GOT3 (cell line): ENCODE results near the gene DRC7.
"Not testable (repeated sequence)": the region's sequence is repeated elsewhere in the genome, so short reads cannot be mapped to it uniquely, and the experiment has no call there.

Source experiments
- DNase-seq: peaks from one replicate; lab custom pipeline; 2025; ENCODE audit warnings: mixed read lengths; lab: John Stamatoyannopoulos, UW

Gene DRC7

GRCh38 chr16:57762365-57763040, 67.9 kb downstream of the DRC7 start:
- no peak for DNase-seq

DNA sequence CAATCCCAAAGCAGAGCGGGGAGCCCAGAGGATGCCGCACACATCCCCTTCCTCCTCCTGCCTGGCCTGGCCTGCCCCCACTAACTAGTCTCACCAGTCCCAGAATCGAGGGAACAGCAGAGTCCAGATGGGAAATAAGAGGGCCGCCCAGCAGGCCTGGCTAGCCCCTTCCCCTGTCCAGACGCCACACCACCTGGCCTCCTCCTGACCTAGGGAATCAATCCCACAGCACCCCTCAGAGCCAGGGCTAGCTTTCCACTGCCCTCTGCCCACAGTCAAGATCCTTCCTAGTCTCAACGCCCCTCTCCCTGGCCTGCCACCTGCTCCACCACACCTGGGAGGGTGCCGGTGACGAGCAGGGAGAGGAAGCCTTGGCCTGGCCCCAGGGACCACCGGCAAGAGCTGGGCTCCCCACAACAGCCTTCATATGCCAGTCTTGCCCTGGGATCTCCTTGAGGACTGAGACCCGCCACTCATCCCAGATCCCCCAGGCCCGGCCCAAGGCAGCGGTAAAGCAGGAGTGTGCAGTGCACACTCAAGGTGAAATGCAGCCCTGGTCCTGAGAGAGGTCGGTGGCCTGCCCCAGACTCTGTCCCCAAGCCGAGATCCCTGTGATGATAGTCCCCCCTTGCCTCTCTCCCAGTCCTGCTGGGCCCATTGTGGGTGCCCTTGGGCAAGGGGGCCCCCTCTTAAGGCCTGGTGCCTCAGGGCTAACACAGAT, 68.8 kb downstream of the DRC7 start:
- DNase-seq: no peak

GRCh38 chr16:57764006-57764340, 69.4 kb downstream of the DRC7 start:
- DNase-seq: no peak

GRCh38 chr16:57764341-57765159, 69.9 kb downstream of the DRC7 start:
- no peak for DNase-seq

- DNase-seq: no peak
These were observed 70.6 kb downstream of the DRC7 start for GRCh38 chr16:57765160-57765728.

DNA sequence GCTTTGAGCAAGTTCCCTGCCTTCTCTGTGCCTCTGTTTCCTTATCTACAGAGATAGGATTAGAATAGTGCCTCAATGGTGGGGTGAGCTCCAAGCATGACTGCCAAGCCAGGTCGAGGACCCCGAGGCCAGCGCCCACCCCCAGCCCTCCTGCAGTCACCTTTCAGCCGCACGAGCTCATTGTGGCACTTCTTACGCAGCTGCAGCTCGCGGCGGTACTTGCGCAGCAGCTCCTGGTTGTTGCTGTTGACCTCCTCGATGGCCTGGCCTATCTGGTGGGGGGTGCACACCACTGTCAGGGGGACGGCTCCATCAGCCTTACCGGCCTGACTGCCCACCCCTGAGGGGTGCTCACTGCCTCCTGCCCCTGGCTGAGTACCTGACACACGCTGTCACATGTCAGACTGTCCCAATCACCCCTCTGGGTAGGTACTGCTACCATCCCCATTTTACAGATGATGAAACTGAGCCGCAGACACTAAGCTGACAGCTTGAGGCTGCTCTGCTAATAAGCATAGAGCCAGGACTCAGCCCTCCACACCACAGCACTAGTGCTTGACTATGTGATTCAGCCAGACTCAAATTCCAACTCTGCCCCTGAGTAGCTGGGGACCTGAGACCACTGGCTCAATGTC, 72.2 kb downstream of the DRC7 start:
- DNase-seq: no peak

DNA sequence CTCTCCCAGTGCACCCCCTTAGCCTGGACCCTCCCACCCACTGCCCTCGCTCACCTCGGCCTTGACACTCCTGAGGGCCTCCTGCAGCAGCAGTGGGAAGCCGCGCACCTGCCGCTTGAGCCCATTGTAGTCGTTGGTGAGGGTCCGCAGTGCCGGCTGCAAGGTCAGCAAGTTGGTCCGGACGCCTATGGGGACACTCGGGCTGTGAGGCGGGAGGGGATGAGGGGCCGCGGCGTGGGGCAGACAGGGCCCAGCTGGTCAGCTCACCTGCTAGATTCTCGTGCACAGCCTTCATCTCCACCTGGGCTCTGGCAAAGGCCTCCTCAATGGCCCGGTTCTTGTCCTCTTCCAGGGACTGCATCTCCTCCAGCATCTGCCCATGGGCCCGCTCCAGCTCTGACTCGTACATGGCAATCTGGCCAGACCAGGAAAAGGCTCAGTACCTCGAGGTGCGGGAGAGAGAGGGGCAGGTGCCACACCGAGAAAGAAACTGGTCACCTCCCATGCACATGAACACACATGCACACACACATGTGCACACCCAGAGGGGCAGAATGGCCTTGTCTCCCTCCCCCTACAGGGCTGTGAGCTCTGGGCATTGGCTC, 75.0 kb downstream of the DRC7 start:
- no peak for DNase-seq

DNA sequence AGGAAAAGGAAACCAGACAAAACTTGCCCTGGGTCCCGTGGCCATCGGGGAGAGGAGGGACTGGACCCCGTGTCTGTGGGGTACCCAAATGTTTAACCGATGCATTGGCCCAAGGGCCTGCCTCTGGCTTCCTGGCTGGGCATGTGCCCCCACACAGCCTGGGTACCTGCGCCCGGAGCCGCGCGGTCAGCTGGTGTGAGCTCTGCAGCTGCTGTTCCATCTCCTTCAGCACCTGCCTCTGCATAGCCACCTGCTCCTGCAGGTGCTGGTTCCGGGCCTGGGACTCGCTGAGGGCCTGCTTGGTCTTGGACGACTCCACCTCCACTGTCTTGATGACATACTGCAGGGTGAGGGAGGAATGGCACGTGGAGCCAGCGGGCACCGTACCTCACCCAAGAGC, 75.8 kb downstream of the DRC7 start:
- DNase-seq: no peak

DNA sequence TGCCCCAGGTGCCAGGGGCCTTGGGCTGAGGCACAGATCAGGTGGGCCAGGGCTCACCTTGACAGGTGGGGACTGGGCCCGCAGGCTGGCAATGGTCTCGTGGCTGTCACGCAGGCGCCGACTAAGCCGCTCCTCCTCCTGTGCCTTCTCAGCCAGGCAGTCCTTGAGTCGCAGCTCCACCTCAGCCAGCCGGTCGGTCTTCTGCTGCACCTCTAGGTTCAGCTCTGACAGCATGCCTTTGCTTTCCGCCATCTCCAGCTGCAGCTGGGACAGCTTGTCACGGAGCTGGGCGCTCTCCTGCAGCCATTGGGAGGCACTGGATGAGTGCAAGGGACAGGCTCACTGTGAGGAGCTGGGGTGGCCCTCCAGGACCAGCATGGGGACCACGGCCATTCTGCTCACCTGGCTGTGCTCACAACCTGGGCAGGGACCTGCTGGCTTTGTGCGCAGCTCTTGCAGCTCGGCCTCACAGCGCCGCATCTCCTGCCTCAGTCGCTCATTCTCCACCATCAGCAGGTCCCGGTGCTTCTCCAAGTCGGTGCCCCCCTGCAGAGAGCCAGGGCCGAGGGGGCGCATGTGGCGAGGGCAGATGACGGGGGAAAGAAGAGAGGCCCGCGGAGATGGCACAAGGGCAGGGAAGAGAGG, 76.7 kb downstream of the DRC7 start:
- DNase-seq: no peak

- no peak for DNase-seq
These were observed 78.4 kb downstream of the DRC7 start for GRCh38 chr16:57773019-57773418.

DNA sequence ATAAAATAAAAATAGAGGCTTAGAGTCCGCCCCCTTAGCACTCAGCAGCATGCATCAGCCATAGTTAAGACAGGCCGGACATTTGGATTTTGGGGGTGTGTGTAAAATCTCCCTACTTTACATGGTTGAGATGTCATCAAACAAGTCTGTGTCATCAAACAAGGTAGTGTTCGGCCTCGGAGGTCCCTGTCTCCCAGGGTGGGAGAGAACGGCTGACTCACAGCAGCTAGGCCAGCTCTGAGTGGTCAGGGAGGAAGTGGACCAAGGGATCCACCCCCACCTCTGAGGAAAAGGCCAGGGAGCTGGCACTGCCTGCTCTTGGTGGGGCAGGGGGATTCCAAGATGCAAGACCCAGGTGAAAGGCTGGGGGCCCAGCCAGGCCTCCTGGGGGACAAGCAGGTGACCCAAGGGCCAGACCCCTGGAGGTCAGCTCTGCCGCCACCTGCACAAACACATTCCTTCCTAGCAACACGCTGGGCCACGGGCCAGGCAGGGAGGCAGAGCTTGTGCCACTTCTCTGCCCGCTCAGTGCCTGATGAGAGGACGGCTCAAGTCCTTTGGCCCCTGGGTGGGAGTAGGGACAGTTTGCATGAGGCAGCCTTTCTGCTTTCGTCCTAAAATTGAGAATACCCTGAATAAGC, 79.2 kb downstream of the DRC7 start:
- DNase-seq: no peak

DNA sequence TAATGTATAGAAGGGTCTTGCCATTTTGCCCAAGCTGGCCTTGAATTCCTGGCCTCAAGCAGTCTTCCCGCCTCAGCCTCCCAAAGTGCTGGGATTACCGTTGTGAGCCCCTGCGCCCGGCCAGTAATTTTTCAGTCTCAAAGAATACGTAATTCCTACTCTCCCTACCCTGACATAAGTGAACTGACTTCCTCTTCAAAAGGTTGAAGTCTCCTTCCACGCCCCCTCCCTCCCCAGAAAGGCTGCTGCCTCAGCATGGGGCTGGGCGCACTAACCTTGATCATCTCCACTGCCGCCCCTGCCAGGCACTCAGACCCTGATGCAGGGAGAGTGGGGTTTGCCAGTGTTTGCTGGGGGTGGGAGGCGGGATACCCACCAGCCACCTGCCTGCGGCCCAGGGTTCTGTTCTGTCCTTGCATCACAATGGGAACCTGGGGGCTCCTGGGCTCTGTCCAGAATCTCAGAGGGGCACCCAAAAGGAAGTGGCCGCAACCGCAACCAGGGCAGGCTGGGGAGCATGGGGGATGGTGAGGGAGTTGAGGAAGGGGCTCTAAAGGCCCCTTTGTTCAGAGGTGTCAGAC, 80.2 kb downstream of the DRC7 start:
- no peak for DNase-seq

- DNase-seq: no peak
These were observed 81.3 kb downstream of the DRC7 start for GRCh38 chr16:57775661-57776469.

DNA sequence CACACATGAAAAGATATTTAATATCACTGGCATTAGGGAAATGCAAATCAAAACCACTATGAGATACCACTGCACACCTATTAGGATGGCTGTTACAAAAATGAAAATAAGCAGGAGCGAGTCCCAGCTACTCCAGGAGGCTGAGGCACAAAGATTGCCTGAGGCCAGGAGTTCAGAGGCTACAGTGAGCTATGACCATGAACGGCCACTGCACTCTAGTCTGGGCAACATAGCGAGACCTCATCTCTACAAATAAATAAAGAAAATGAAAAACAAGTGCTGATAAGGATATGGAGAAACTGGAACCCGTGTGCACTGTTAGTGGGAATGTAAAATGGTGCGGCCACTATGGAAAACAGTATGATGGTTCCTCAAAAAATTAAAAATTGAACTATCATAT, 84.1 kb downstream of the DRC7 start:
- DNase-seq: no peak

GRCh38 chr16:57779836-57780235, 85.2 kb downstream of the DRC7 start:
- not testable (repeated sequence) for DNase-seq

DNA sequence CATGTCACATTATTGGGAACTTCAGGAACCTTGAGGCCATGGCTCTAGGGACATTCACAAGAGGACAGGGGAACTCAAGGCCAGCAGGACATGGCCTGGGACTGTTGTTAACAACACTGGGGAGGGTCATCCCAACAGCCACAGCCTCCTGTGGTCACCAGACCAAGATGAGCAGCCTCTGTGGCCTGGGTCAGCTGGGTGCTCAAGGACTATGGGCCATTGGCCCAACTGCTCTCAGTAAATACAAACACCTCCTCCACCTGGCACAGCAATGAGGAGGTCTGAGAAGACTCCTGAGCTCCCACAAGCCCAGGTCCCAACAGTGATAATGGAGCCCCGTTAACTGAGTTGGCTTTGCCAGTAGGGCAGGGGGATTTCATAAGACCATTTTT, 86.7 kb downstream of the DRC7 start:
- DNase-seq: no peak
